ENCODE measurements around the gene SLC24A5. TPM values are rescaled to one million over a fixed set of nuclear protein-coding genes. Genes with fewer than 3 reads are reported as not detected.
A peak's percentile ranks its signal among the peaks of the same experiment; 100 is the strongest.

SLC24A5 gene
- total and polyA plus RNA-seq, 5 experiments from 2014 or later, result not detected

GRCh38 chr15:48176957-48177356 lies 56.2 kb downstream of the SLC24A5 start:
- no peak for DNase-seq
- Mint-ChIP-seq H3K9me3 (peaks cover 0 to 20% (median 4%) of the 10 kb centered on the region in 9 donors), H3K27me3 (peaks cover under 1 to 17% (median 4%) of the 10 kb centered on the region in 5 donors), H3K4me3 (peak overlapping the region; percentile 90 to 96 (median 94)), H3K27ac (peak overlapping the region in 8 of 10 donors; percentile 78 to 96 (median 92)), H3K4me1 (peaks cover 11 to 21% (median 16%) of the 10 kb centered on the region in 4 donors), H3K36me3 (peaks cover 2 to 12% (median 7%) of the 10 kb centered on the region in 3 donors)
- no peak for ATAC-seq
- POLR2A ChIA-PET, result no interaction called here

- Mint-ChIP-seq H3K4me3 (peak overlapping the region; percentile 90 to 96 (median 94)), H3K27ac (peak overlapping the region; percentile 78 to 96 (median 92)), H3K4me1 (peaks cover 11 to 21% (median 16%) of the 10 kb centered on the region in 4 donors), H3K36me3 (peaks cover 2 to 12% (median 7%) of the 10 kb centered on the region in 3 donors), H3K9me3 (peaks cover 0 to 16% (median 4%) of the 10 kb centered on the region in 9 donors), H3K27me3 (peaks cover 5 to 20% (median 9%) of the 10 kb centered on the region in 5 donors)
- POLR2A ChIA-PET, result no interaction called here
- DNase-seq (peak in 4 of 10 donors; percentile 5 to 34 (median 19)), ATAC-seq (peak; percentile 65 to 69)
Measured at GRCh38 chr15:48177383-48177765, 56.6 kb downstream of the SLC24A5 start.

DNA sequence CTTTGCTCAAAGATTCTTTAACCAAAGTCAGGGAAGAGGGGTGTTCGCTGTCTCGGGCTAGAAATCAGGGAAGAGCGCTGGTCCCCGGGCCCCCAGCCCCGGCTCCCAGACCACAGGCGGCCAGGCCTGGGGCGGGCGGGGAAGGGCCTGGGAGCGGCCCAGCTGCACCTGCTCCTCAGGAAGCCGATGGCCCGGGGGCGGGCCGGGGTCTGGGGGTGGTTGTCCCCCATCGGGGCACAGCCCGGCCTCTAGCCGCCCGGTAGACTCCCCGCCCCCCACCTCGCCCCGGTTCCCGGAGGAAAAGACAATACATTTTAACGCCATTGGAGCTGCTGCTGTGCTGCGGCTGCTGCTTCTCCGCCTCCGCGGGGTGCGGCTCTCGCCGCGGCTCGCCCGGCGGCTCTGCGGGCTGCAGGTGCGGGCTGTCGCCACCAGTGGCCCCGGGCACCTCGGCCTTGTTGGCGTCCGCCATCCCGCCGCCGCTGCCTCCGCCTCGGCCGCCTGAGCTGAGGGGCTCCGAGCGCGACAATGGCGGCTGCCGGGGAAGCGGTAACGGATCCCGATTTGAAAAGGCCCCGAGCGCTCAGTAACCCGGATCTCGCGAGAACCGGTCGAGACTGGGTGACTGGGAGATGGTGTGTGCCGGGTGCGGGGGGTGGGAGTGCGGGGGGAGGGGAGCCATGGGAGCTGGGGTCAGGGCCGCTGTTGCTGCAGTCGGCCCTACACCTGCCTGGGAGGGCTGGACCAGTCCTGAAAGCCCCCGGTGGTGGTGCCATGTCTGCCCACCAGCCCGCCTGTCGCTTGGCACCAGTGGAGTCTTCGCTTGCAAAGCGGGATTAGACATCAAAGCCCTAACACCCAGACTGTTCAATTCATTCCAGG lies 57.2 kb downstream of the SLC24A5 start, which contains the start of gene MYEF2:
Gene MYEF2, minus strand, starts transcription at position 530 of the 882 bp plus-strand sequence. Its CDS starts 58 bp downstream, at position 472.
- H3K4me1 Mint-ChIP-seq, result peaks cover 11 to 21% (median 16%) of the 10 kb centered on the region in 4 donors
- POLR2A ChIA-PET, result no interaction called here
- peaks cover 5 to 25% (median 15%) of the 10 kb centered on the region in 5 donors for H3K27me3 Mint-ChIP-seq
- H3K9me3 Mint-ChIP-seq, result peaks cover 0 to 9% (median 3%) of the 10 kb centered on the region in 9 donors
- H3K4me3 Mint-ChIP-seq, result peak within 1 kb of the TSS; percentile 90 to 96 (median 94)
- H3K27ac Mint-ChIP-seq, result peak within 1 kb of the TSS; percentile 78 to 96 (median 92)
- ATAC-seq (peak; percentile 79 to 81), DNase-seq (peak; percentile 41 to 88 (median 61))
- peaks cover 2 to 7% (median 7%) of the 10 kb centered on the region in 3 donors for H3K36me3 Mint-ChIP-seq

DNA sequence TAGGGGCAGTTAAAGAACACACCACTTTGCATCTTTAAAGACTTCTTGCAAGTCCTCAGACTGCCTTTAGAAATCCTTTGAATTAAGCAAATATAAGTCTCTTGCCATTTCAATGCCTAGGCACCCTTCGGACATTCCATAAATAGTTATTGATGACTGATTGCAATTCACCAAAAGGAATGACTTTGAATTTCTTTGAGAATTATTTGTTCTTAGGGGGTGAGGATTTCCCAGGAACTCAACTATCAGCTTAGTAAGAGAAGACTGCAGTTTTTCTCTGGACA lies 57.8 kb downstream of the SLC24A5 start:
- ATAC-seq (no peak), DNase-seq (no peak)
- H3K36me3 Mint-ChIP-seq, result peaks cover 0 to 5% (median 2%) of the 10 kb centered on the region in 3 donors
- peaks cover 0 to 4% (median 0%) of the 10 kb centered on the region in 9 donors for H3K9me3 Mint-ChIP-seq
- H3K4me1 Mint-ChIP-seq, result peaks cover 11 to 19% (median 15%) of the 10 kb centered on the region in 4 donors
- H3K27ac Mint-ChIP-seq, result peak overlapping the region in 1 of 10 donors; percentile 61
- POLR2A ChIA-PET, result no interaction called here
- peaks cover 5 to 30% (median 18%) of the 10 kb centered on the region in 5 donors for H3K27me3 Mint-ChIP-seq
- H3K4me3 Mint-ChIP-seq, result peak overlapping the region; percentile 36 to 90 (median 73)

DNA sequence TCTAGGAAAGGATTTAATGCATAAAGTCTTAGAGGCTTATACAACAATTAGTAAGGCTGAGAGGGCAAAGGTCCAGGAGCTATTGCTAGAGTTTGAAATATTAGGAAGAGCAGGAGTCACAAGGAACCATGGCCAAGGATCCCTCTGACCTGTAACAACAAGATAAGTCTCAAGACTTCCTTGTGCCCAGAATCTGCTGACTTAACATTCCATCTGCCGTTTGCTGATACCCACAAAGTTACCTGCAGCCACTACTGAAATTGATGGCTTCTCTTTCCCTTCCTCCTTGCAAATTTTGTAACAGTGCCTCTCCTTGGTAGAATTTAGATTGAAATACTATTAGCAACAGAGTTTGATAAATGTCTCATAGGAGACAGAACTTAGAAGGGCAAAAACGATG lies 62.0 kb downstream of the SLC24A5 start:
- H3K4me3 Mint-ChIP-seq, result no peak overlapping the region
- no peak overlapping the region for H3K27ac Mint-ChIP-seq
- H3K36me3 Mint-ChIP-seq, result peaks cover 0 to 8% (median 0%) of the 10 kb centered on the region in 3 donors
- ATAC-seq (no peak), DNase-seq (no peak)
- H3K27me3 Mint-ChIP-seq, result peaks cover 12 to 55% (median 26%) of the 10 kb centered on the region in 5 donors
- H3K4me1 Mint-ChIP-seq, result peaks cover 0 to 2% (median 0%) of the 10 kb centered on the region in 4 donors
- POLR2A ChIA-PET, result no interaction called here
- H3K9me3 Mint-ChIP-seq, result peaks cover 0 to 2% (median 0%) of the 10 kb centered on the region in 9 donors

- no peak overlapping the region for H3K4me3 Mint-ChIP-seq
- no peak for DNase-seq
- no peaks in the 10 kb centered on the region for H3K4me1 Mint-ChIP-seq
- ATAC-seq, result no peak
- H3K9me3 Mint-ChIP-seq, result peaks cover 0 to 2% (median 0%) of the 10 kb centered on the region in 9 donors
- peaks cover 12 to 71% (median 25%) of the 10 kb centered on the region in 5 donors for H3K27me3 Mint-ChIP-seq
- POLR2A ChIA-PET, result no interaction called here
- peaks cover 0 to 8% (median 0%) of the 10 kb centered on the region in 3 donors for H3K36me3 Mint-ChIP-seq
- H3K27ac Mint-ChIP-seq, result no peak overlapping the region
Measured at GRCh38 chr15:48185529-48185928, 64.7 kb downstream of the SLC24A5 start.

- Mint-ChIP-seq H3K9me3 (peaks cover 0 to 10% (median under 1%) of the 10 kb centered on the region in 9 donors), H3K4me1 (peaks cover under 1 to 5% (median under 1%) of the 10 kb centered on the region in 4 donors), H3K27ac (no peak overlapping the region), H3K4me3 (no peak overlapping the region), H3K36me3 (peaks cover 0 to 13% (median 0%) of the 10 kb centered on the region in 3 donors), H3K27me3 (peaks cover 19 to 78% (median 30%) of the 10 kb centered on the region in 5 donors)
- POLR2A ChIA-PET, result no interaction called here
- no peak for DNase-seq
- no peak for ATAC-seq
Measured at GRCh38 chr15:48186271-48186670, 65.5 kb downstream of the SLC24A5 start.

- Mint-ChIP-seq H3K27me3 (peaks cover 21 to 68% (median 32%) of the 10 kb centered on the region in 5 donors), H3K4me1 (peaks cover 2 to 9% (median 4%) of the 10 kb centered on the region in 4 donors), H3K27ac (no peak overlapping the region), H3K4me3 (no peak overlapping the region), H3K9me3 (peaks cover 0 to 19% (median 5%) of the 10 kb centered on the region in 9 donors), H3K36me3 (peaks cover 0 to 18% (median 0%) of the 10 kb centered on the region in 3 donors)
- POLR2A ChIA-PET, result no interaction called here
- peak in 6 of 10 donors; percentile 11 to 61 (median 19) for DNase-seq
- ATAC-seq, result no peak
Measured at GRCh38 chr15:48190932-48191573, 70.3 kb downstream of the SLC24A5 start.

- DNase-seq, result no peak
- H3K9me3 Mint-ChIP-seq, result peaks cover 0 to 19% (median 5%) of the 10 kb centered on the region in 9 donors
- no peak within 1 kb of the TSS for H3K4me3 Mint-ChIP-seq
- H3K27me3 Mint-ChIP-seq, result peaks cover 17 to 68% (median 28%) of the 10 kb centered on the region in 5 donors
- POLR2A ChIA-PET, result no interaction called here
- ATAC-seq, result no peak
- H3K27ac Mint-ChIP-seq, result no peak within 1 kb of the TSS
- peaks cover 2 to 9% (median 4%) of the 10 kb centered on the region in 4 donors for H3K4me1 Mint-ChIP-seq
- H3K36me3 Mint-ChIP-seq, result peaks cover 0 to 18% (median 0%) of the 10 kb centered on the region in 3 donors
Measured at GRCh38 chr15:48191574-48192225, 70.9 kb downstream of the SLC24A5 start, which contains the start of gene CTXN2. Gene CTXN2, plus strand, starts transcription at chr15:48191665. Its CDS starts 9,636 bp downstream, at chr15:48201301.

Other genes with a start within 250 kb of the SLC24A5 start
- 10 to 100 TPM; 19.6 to 24.5 TPM for gene MYEF2, start 57.3 kb downstream of the SLC24A5 start, total RNA-seq
- 1 to 10 TPM in 2 of 3 donors, under 1 TPM in 1; 0.81 to 2.4 (median 2.3) TPM for gene MYEF2, start 57.3 kb downstream of the SLC24A5 start, polyA plus RNA-seq
- not detected for gene CTXN2, start 70.7 kb downstream of the SLC24A5 start, total RNA-seq
- not detected for gene CTXN2, start 70.7 kb downstream of the SLC24A5 start, polyA plus RNA-seq
- not detected for gene SLC12A1, start 85.3 kb downstream of the SLC24A5 start, total RNA-seq
- gene SLC12A1, start 85.3 kb downstream of the SLC24A5 start, polyA plus RNA-seq, result not detected
- gene DUT, start 210.4 kb downstream of the SLC24A5 start, total RNA-seq, result 100 to 1,000 TPM; 113 to 119 TPM
- 100 to 1,000 TPM; 108 to 141 (median 112) TPM for gene DUT, start 210.4 kb downstream of the SLC24A5 start, polyA plus RNA-seq